HG02642 (cell line): ENCODE measurements around the gene WWOX.

Experiments used
- ATAC-seq: cut with Tn5 transposase; IDR thresholded peaks from one replicate; pipeline ENCODE4 v1.9.1; 2021; ENCODE audit warnings: mild to moderate bottlenecking; ENCODE audit not compliant: unreplicated experiment, poor library complexity

Gene WWOX

DNA sequence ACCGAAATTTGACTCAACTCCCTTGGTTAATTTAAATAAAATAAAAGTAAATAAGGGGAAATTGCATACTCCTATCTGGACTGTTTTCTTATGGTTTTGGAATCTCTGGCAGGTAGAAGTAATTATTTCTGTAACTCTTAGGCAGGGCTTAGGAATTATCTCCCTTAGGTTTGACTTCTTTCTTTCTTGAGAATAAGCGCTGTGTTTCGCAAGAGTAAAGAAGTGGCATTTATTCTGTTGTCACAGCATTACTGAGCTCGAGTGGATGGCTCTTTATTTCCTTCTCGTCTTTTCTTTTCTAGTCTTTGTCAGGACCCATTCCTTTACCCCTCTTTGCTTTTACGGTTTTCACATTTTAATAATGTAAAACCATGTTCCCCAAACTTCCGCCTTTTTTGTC lies 633.2 kb downstream of the WWOX start:
- ATAC-seq, result no peak

DNA sequence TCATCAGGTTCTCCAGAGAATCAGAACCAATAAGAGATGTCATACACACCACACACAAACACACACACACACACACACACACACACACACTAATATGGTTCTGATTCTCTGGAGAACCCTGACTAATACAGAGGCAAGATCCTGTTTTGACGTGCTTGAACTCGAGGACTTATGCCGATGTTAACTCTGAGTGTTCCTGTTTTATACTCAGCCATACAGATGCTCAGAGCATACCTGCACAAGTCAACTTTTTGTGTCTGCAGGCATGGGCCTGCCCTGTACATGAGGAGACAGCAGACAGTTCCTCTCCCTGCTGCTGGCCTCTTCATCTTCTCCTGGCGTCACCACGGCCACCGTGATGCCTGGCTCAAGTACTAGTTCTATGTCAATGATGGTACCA lies 635.9 kb downstream of the WWOX start:
- ATAC-seq, result no peak

- ATAC-seq, result no peak
These were observed 638.2 kb downstream of the WWOX start for GRCh38 chr16:78737630-78738029.

DNA sequence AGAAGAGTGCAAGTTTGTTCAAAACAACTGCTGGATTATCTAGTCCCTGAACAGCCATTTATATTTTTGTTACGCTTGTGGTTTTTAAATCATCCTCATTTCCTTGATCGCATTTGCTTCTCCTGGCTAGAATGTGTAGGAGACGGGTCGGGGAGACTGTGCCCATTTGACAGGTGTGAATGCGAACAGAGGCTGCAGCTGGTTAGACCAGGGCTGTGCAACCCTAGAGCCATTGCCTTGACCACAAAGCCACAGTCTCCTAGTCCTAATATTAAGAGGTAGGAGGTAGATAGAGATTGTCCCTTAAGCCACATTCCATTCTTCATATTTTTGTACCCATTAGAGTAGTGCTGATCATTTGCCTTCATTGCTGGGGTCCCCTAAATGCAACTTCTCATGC lies 639.1 kb downstream of the WWOX start:
- no peak for ATAC-seq

DNA sequence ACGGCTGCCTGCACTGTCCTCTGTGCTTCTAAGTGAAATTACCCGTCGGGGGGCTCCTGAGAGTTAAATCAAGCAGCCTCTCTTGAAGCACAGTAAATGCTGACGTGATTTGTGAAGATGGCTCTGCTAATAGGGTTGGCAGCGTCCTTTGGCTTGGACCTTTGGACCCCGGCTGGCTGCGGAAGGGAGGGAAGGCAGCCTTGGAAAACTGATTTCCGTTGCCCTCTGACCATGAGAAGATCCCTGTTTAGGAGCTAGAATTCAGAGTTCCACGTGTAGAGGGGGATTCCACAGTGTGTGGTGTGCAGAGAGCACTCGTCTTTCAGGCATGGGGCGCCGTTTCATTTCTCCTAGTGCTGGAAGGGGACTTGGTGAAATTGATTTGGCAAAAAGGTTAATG lies 640.8 kb downstream of the WWOX start:
- no peak for ATAC-seq

DNA sequence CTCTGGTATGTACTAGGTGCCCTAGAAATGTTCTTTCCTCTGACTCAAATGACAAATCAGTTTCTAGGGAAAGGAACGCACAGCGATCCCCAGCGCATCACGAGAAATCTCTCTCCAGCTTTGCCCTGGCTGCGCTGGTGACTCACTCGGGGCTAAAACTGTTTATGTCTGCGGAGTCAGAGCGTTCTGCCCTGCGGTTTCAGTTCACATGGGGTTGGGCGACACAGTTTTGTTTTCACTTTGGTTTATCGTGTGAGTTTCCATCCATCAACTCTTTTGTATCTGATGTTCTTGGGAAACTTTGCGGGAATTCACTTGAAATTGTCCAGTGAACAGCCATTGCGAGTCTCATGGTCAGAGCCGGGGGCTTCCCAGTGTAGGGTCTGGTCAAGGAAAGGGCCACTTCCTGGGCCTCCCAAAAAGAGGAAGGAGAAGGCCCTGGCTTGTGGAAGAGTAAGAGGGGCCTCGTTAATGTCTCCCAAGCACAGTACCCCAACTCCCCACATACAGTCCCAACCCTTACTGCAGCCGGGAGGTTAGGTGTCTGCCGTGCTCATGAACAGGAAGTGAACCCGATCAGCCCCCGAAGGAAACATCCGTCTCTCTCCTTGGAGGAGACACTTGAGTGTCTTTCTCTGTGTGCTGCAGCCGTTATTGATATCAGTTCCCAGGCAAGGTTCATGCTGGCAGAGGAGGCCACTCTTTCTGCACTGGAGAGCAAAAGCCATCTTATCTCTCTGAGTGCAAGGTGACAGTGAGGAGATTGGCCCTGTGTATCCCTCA lies 643.2 kb downstream of the WWOX start:
- ATAC-seq, result peak; percentile 97

GRCh38 chr16:78743556-78743955 lies 644.1 kb downstream of the WWOX start:
- ATAC-seq, result no peak

- no peak for ATAC-seq
These were observed 644.6 kb downstream of the WWOX start for GRCh38 chr16:78744099-78744498.

- ATAC-seq, result no peak
These were observed 645.3 kb downstream of the WWOX start for GRCh38 chr16:78744796-78745107.

- no peak for ATAC-seq
These were observed 645.9 kb downstream of the WWOX start for GRCh38 chr16:78745108-78746019.

- ATAC-seq, result no peak
These were observed 647.3 kb downstream of the WWOX start for GRCh38 chr16:78746718-78747117.

- ATAC-seq, result no peak
These were observed 648.9 kb downstream of the WWOX start for GRCh38 chr16:78748220-78748929.

DNA sequence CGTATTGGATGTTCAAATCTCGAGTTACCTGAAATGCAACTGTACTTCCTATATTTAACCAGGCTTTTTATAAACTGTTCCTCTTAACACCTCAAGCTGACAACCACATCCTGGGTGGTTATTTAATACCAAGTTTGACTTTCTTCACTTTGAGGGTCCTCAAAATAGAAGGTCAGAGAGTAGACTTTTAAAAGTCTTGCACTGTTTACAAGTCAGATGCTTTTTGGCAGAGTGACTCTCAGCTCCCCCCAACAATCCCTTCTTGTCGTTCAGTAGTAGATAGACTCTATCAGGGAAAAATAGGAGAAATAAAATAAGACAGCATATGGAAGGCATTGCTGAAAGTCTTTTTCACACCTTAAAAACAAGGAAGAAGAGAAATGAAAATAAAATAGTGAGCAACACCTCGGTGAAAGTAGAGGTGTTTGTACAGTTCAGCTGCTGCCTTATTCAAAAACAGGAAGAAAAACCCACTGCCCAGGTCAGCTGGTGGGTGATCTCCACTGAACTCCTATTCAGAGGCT lies 650.4 kb downstream of the WWOX start:
- peak; percentile 69 for ATAC-seq

- ATAC-seq, result no peak
These were observed 651.2 kb downstream of the WWOX start for GRCh38 chr16:78750611-78751010.

DNA sequence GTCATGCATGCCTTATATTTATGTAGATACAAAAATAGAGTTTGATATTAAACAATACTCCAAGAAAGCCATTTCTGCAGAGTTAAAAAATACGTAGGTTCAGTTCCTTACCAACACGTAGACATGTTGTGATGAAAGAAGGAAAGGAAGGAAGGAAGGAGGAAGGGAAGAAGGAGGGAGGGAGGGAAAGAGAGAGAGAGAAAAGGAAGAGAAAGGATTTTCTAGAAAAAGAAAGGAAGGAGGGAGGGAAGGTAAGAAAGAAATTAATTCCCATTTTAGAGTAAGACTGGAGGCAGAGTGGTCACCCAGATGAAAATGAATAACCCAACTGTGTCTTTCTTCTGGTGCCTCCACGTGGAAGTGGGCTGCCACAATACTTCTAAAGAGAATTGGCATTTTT lies 652.1 kb downstream of the WWOX start:
- ATAC-seq, result no peak

DNA sequence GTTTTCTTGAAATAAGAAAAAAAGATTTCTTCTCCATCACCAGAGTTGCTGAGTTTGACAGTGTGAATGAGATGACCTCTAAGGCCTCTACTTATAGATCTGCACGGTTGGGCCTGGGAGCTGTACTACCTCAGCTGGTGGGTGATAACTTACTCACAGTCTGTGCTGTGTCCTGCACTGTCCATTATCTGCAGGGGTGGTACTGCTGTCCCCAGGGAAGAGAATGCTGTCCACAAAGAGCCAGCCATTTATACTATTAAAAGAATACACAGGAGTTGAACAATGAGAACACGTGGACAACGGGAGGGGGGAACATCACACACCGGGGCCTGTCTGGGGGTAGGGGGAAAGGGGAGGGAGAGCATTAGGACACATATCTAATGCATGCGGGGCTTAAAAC lies 655.3 kb downstream of the WWOX start:
- no peak for ATAC-seq

- no peak for ATAC-seq
These were observed 656.6 kb downstream of the WWOX start for GRCh38 chr16:78755751-78756661.

GRCh38 chr16:78759596-78759995 lies 660.1 kb downstream of the WWOX start:
- ATAC-seq, result no peak

- ATAC-seq, result no peak
These were observed 661.2 kb downstream of the WWOX start for GRCh38 chr16:78760611-78761010.

- ATAC-seq, result peak; percentile 84
These were observed 662.0 kb downstream of the WWOX start for GRCh38 chr16:78761427-78761826.
